ENCODE data around the gene ZNF324. TPM values are rescaled to one million over a fixed set of nuclear protein-coding genes. Genes with fewer than 3 reads are reported as not detected.
"Not testable (repeated sequence)": the region's sequence is repeated elsewhere in the genome, so short reads cannot be mapped to it uniquely, and the experiment has no call there.

The ZNF324 gene
- total and polyA plus RNA-seq, 2 of the 13 experiments (the other 11 are each of a cell fraction or from before 2014, with no cell fraction given), result 1.1 to 4.7 TPM

DNA sequence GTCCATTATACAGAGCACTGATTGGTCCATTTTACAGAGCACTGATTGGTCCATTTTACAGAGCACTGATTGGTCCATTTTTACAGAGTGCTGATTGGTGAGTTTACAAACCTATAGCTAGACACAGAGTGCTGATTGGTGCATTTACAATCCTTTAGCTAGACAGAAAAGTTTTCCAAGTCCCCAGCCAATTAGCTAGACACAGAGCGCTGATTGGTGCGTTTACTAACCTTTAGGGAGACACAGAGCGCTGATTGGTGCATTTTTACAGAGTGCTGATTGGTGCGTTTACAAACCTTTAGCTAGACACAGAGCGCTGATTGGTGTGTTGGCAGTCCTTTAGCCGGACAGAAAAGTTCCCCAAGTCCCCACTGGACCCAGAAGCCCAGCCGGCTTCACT, 23.9 kb upstream of the ZNF324 start:
- ATAC-seq; H3K9ac ChIP-seq (ENCODE audit: insufficient read depth, low read depth, low read length); H4K20me1 ChIP-seq (ENCODE audit: insufficient read depth, low read length); BruUV-seq (replicated peaks); H3K4me1 ChIP-seq (ENCODE audit: insufficient read depth, low read length); DNase-seq (ENCODE audit: low spot score); H3K36me3 ChIP-seq (replicated peaks in 1 of 2; ENCODE audit: control insufficient read depth in 1 of 2, insufficient read depth in 2 of 2, low read length in 2 of 2); H3K9me3 ChIP-seq (ENCODE audit: low read length); H3K4me3 ChIP-seq (replicated peaks in 1 of 3; ENCODE audit: insufficient read depth in 1 of 3, low read depth in 2 of 3, low read length in 3 of 3); in situ Hi-C loops (cut with HindIII; ENCODE audit: extremely low pct_ligation_motif_present, low pct_unique_long_range_greater_than_20kb); H3K79me2 ChIP-seq (ENCODE audit: insufficient read depth, low read length); H3K27me3 ChIP-seq (ENCODE audit: control insufficient read depth in 1 of 2, insufficient read depth in 2 of 2, low read length in 2 of 2); H3K27ac ChIP-seq (ENCODE audit: extremely low read length, insufficient read depth, low read length); H3K4me2 ChIP-seq (ENCODE audit: low read depth, low read length); CTCF ChIA-PET (ENCODE audit: low intra/inter-chr PET ratio, low total read pairs); intact Hi-C loops (cut with micrococcal nuclease; ENCODE audit: unreplicated experiment); FAIRE-seq; H2AFZ ChIP-seq (ENCODE audit: low read length): not testable (repeated sequence)
- POLR2A ChIA-PET, result interaction anchor here (1.0 kb wide), 1 partner anchor 34 kb away, joined by 3 read pairs; the partner anchor contains the start of gene ZNF584
- 52% methylated on average over 6 of the region's 7 CpGs for WGBS (ENCODE audit: low lambda C conversion rate)
- peak; percentile 39; the same call in 1 of the 2 replicates for TF ChIP-seq NFYB (CRISPR knock-in tag; IDR thresholded peaks at IDR 0.05)

DNA sequence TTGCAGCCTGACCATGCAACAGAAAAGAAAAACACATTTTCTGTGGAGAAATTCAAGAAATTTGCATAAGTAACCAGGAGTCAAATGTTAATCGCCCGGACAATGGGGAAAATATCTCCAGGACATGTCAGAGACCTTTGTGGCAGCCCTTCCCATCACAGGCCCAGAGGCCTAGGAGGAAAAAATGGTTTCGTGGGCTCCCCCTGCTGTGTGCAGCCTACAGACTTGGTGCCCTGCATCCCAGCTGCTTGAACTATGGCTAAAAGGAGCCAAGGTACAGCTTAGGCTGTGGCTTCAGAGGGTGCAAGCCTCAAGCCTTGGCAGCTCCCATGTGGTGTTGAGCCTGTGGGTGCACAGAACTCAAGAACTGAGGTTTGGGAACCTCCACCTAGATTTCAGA, 18.0 kb upstream of the ZNF324 start:
- in situ Hi-C loops (cut with HindIII; ENCODE audit: extremely low pct_ligation_motif_present, low pct_unique_long_range_greater_than_20kb); H2AFZ ChIP-seq (ENCODE audit: low read length); H3K36me3 ChIP-seq (replicated peaks in 1 of 2; ENCODE audit: control insufficient read depth in 1 of 2, insufficient read depth in 2 of 2, low read length in 2 of 2); H4K20me1 ChIP-seq (ENCODE audit: insufficient read depth, low read length); CTCF ChIA-PET (ENCODE audit: low intra/inter-chr PET ratio, low total read pairs); H3K4me2 ChIP-seq (ENCODE audit: low read depth, low read length); intact Hi-C loops (cut with micrococcal nuclease; ENCODE audit: unreplicated experiment); POLR2A ChIA-PET; H3K9ac ChIP-seq (ENCODE audit: insufficient read depth, low read depth, low read length); H3K79me2 ChIP-seq (ENCODE audit: insufficient read depth, low read length); H3K27ac ChIP-seq (ENCODE audit: extremely low read length, insufficient read depth, low read length); H3K4me1 ChIP-seq (ENCODE audit: insufficient read depth, low read length); H3K27me3 ChIP-seq (ENCODE audit: control insufficient read depth in 1 of 2, insufficient read depth in 2 of 2, low read length in 2 of 2); FAIRE-seq; H3K4me3 ChIP-seq (replicated peaks in 1 of 3; ENCODE audit: insufficient read depth in 1 of 3, low read depth in 2 of 3, low read length in 3 of 3); ATAC-seq; BruUV-seq (replicated peaks); DNase-seq (ENCODE audit: low spot score): not testable (repeated sequence)
- peak; percentile 63 for TF ChIP-seq ZFP36 (IDR thresholded peaks at IDR 0.05; ENCODE audit: borderline replicate concordance, low read depth, low read length, partially characterized antibody)
- WGBS (ENCODE audit: low lambda C conversion rate), result 53% methylated on average over 3 of the region's 3 CpGs
- H3K9me3 ChIP-seq (ENCODE audit: low read length), result peaks cover 21% of the 10 kb centered on the region

DNA sequence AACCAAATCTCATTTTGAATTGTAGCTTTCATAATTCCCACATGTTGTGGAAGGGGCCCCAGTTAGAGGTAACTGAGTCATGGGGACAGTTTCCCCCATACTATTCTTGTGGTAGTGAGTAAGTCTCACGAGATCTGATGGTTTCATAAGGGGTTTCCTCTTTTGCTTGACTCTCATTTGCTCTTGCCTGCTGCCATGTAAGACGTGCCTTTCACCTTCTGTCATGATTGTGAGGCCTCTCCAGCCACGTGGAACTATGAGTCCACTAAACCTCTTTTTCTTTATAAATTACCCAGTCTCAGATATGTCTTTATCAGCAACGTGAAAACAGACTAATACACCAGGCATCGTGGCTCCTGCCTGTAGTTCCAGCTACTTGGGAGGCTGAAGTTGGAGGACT, 16.9 kb upstream of the ZNF324 start:
- H3K4me1 ChIP-seq (ENCODE audit: insufficient read depth, low read length); CTCF ChIA-PET (ENCODE audit: low intra/inter-chr PET ratio, low total read pairs); ATAC-seq; H3K27me3 ChIP-seq (ENCODE audit: control insufficient read depth in 1 of 2, insufficient read depth in 2 of 2, low read length in 2 of 2); DNase-seq (ENCODE audit: low spot score); H3K4me2 ChIP-seq (ENCODE audit: low read depth, low read length); H2AFZ ChIP-seq (ENCODE audit: low read length); POLR2A ChIA-PET; H3K9ac ChIP-seq (ENCODE audit: insufficient read depth, low read depth, low read length); H3K4me3 ChIP-seq (replicated peaks in 1 of 3; ENCODE audit: insufficient read depth in 1 of 3, low read depth in 2 of 3, low read length in 3 of 3); H3K79me2 ChIP-seq (ENCODE audit: insufficient read depth, low read length); BruUV-seq (replicated peaks); H3K27ac ChIP-seq (ENCODE audit: extremely low read length, insufficient read depth, low read length); in situ Hi-C loops (cut with HindIII; ENCODE audit: extremely low pct_ligation_motif_present, low pct_unique_long_range_greater_than_20kb); FAIRE-seq; H4K20me1 ChIP-seq (ENCODE audit: insufficient read depth, low read length); H3K36me3 ChIP-seq (replicated peaks in 1 of 2; ENCODE audit: control insufficient read depth in 1 of 2, insufficient read depth in 2 of 2, low read length in 2 of 2): not testable (repeated sequence)
- peaks cover 21% of the 10 kb centered on the region for H3K9me3 ChIP-seq (ENCODE audit: low read length)
- WGBS (ENCODE audit: low lambda C conversion rate), result 24% methylated on average over 5 of the region's 5 CpGs
- intact Hi-C loops (cut with micrococcal nuclease; ENCODE audit: unreplicated experiment), result loop anchor here (2.0 to 5.0 kb wide), 2 partner anchors 17 to 43 kb away; partner anchors contain the start of genes ZNF324 and ZNF584
